NK-92 (cell line): ENCODE results near the gene GPX5.

Experiments used
- DNase-seq: peaks from one replicate; lab custom pipeline; 2025; ENCODE audit not compliant: unreplicated experiment; lab: John Stamatoyannopoulos, UW

The GPX5 gene

DNA sequence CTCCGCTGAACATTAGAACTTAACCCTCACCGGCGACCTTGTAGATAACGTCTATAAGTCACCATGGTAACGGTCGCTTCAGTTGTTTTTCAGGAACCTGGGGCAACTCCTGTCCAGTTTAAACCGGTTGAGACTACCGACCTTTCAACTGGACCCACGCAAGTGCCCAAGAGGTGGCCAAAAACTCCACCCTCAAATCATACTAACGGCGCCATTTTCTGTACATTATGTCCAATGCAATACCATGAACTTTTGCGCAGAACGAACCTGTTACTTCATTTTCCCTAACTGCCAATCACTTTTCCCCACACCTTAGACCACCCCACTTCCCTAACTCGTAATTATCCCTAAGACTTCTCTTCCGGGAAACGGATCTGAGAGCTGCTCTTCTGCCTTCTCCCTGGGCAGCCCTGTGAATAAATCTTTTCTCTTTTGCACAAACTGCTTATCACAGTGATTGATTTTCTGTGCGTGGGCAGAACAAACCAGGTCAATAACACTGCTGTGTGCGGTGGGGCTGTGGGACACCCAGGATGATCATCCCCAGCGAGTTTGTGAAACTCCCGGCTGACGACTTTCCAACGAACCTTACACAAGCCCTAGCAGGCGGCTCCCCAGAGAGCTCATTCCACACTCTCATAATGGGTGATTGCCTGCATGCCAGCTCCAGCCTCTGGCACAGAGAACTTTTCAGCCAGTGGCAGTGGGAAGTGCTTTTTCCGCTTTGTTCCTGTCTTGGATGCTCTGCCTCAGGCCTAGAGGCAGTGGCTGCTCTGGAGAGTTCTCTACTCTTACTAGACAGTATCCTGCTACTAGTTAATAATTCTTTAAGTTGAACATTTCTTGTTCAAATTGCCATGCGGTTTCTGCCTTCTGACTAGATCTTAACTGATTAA lies 28.6 kb downstream of the GPX5 start:
- no peak for DNase-seq

DNA sequence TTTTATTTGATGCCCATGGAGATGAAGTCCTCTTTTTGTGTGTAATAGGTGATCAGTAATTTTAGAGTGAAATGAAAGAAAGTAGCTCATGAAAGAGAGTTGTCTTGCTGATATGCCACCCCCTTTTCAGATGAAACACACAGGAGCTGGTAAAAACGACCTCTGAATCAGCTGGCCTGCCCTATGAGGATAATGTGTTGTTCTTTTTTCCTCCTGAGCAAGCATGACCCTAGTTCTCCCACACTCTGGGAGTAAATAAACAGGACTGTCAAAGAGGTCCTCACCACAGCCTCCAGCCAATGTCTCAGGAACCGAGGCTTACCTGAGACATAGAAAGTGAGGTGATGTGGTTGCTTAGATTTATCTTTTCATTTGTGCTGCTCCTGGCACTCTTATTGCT lies 29.5 kb downstream of the GPX5 start:
- DNase-seq: no peak

DNA sequence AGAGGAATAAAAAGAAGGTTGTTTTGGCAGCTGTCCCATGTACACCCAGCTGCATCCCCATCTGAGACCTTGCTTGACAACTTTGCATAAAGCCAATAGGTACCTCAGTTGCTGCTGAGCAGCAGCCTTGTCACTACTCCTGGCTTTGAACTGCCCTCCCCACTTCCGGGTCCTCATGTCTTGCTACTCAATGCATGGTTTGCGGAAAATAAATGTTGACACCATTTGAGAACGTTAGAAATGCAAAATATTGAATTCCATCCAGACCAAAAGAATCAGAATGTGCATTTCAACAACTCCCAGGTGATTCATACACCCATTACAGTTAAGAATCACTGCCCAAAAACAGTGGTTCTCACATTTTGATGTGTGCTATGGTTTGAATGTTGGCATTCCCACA lies 32.9 kb downstream of the GPX5 start:
- no peak for DNase-seq

DNA sequence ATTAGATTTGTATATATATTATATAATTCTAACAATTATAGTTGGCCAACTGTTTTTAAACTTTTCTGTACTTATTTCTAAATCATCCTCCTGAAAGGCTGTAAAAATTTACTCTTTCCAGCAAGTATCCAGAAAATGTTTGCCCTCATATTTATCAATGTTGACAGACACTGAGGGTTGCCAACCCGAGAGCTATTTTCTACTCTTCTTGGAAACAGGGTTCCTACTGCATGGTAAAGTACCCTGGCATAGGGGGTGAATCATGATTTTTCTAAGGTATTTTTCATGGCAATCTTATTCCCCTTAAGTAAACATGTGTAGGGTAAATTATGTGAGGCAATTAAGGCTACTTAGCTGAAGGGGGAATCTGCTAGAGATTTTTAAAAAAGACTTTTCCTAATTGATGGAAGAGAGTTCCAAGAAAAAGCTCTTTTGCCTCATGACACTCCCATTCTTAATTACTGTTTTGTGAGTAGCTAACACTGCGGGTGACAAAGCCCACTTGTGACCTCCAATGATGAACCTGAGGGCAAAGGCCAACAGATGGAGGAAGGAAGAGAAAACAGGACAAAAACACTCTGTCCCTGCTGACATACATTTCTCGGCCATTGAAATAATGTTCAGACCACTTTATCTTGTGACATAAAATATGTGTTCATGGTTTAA lies 37.9 kb downstream of the GPX5 start:
- DNase-seq: no peak

DNA sequence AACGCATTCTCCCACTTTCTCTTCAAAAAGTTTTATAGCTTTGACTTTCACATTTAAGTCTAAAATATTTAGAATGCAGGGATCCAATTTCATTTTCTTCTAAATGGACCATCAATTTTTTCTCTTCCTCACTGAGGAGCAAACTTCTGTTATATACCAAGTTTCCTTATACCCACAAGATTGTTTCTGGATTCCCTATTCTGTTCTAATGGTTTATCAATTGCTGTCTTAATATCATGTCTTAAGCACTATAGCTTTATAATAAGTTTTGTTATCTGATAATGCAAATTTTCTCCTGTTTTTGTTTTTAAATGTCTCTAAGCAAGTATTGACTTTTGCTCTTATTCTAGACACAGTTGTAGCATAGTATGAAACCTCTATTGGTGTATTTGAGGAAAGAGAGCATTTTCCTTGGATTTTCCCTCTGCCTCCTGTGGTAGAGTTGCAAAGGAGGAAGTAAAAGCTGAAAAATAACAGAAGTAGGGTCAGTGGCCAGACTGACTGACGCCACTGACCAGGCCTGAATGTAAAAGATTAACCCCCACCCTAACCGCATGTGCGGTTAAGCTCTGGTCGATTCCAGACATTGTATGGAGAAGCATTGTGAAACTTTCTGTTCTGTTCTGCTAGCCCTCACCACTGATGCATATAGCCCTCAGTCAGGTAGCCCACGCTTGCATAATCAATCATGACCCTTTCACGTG lies 40.3 kb downstream of the GPX5 start:
- no peak for DNase-seq

DNA sequence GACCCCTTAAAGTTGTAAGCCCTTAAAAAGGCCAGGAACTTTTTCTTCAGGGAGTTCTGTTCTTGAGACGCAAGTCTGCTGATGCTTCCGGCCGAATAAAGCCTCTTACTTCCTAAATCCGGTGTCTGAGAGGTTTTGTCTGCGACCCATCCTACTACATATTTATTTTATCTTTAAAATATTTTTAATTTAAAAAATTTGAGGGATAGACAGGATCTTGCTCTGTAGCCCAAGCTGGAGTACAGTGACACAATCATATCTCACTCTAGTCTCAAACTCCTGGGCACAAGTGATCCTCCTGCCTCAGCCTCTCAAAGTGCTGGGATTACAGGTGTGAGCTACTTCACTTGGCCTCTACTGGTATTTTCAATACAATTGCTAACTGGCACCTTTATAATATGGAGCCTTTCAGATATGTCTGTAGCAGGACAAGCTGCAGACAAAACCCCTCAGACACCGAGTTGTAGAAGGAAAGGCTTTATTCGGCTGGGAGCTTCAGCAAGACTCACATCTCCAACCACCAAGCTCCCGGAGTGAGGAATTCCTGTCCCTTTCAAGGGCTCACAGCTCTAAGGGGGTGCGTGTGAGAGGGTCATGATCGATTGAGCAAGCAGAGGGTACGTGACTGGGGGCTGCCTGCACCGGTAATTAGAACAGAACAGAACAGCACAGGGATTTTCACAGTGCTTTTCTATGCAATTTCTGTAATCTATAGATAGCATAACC lies 41.0 kb downstream of the GPX5 start:
- no peak for DNase-seq

DNA sequence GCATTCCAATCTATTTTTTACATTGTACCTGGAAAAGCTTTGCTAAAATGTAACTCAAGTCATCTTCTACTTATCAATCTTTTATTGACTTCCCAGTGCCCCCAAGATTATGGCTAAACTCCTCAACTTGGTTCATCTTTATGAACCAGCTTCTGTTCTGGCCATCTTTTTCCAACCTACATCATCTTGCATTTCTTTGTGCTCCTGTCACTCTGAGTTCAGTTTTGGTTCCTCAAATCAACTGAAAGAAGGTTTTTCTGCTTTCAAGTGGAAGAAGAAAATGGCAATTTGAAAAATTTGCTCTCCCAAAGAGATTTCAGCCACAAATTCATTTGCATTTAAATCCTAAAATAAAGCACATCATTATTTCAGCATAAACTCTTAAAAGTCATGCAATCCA lies 41.8 kb downstream of the GPX5 start:
- no peak for DNase-seq

DNA sequence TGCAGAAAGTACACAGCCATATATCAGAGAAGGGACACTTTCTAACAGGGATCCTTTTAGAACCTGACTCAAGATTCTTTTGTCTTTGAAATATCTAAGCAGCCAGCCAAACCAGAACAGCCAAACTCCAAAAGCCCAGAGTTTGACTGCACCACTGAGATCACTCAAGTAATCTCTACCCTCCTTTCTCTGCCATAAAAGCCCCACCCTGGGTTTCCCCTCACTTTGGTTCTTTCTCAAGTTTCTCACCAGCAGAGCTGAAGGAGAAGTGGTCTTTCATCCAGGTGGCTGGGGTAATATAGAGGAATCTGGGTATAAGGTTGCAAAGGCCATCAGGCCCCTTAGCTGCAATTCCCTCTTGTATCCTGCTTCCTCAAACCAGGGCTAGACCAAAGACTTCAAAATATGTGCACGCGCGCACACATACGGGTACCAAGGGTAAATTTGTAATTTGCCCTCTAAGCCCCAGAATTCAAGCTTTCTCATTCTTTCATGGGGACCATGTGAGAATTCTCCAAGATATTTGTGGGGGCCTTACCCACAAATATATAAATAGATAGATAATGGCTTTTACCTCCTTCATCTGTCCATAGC lies 42.9 kb downstream of the GPX5 start:
- no peak for DNase-seq

DNA sequence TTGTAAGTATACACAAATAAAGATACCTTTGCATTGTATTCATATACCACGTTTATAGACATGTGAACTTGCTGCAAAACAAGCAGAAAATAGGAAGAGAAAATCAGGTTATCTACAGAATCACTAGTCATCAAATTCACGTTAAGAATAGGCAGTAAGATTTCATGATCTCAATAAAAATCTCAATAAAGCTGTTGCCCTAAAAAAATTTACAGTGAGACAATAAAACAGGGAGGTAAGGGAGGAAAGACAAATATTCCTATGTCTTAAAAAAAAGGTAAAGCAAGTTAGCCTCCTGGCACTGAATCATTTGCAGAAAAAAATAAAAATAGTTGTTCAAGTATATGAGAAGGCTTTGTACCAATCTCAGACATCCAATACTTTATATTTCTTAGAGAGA lies 44.1 kb downstream of the GPX5 start:
- DNase-seq: no peak

DNA sequence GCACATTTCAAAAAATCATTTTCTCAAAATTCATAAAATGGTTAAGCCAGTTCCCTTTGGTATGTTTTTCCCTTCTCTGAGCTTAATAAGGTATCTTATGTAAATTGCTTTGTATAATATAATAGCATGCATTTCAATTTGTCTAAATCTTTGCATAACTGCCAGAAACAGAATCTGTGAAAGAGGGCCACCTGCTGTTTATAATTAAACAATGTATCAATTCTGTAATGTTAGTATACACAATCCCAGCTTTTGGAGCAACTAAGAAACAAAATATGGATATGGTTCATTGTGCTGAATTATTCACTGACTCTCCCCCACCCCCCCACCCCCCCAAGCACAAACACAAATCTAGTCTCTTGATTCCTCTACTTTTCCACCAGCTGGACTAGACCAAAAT lies 54.8 kb downstream of the GPX5 start:
- no peak for DNase-seq

DNA sequence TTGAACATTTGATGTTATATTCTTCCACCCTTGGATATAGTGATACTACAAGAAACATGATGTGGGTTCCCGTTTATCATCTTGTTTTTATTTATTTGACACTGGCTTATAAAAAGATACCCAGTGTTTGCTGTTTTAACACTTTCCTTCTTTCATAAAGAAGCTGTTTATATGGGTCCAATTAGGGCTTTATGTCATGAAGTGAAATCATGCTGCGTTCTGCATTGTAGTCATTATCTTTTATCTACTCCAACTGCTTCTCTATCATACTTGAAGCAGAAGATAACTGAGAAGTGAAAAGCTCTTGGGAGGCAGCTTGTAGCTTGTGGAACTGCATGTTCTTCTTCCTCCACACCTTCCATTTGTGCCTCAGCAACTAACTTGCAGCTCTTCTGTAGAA lies 57.8 kb downstream of the GPX5 start:
- no peak for DNase-seq
